ENCODE data around the gene SLC6A18. TPM values are rescaled to one million over a fixed set of nuclear protein-coding genes. Genes with fewer than 3 reads are reported as not detected.
"Not testable (repeated sequence)": the region's sequence is repeated elsewhere in the genome, so short reads cannot be mapped to it uniquely, and the experiment has no call there.

The SLC6A18 gene
- total RNA-seq, 1 donor = not detected

DNA sequence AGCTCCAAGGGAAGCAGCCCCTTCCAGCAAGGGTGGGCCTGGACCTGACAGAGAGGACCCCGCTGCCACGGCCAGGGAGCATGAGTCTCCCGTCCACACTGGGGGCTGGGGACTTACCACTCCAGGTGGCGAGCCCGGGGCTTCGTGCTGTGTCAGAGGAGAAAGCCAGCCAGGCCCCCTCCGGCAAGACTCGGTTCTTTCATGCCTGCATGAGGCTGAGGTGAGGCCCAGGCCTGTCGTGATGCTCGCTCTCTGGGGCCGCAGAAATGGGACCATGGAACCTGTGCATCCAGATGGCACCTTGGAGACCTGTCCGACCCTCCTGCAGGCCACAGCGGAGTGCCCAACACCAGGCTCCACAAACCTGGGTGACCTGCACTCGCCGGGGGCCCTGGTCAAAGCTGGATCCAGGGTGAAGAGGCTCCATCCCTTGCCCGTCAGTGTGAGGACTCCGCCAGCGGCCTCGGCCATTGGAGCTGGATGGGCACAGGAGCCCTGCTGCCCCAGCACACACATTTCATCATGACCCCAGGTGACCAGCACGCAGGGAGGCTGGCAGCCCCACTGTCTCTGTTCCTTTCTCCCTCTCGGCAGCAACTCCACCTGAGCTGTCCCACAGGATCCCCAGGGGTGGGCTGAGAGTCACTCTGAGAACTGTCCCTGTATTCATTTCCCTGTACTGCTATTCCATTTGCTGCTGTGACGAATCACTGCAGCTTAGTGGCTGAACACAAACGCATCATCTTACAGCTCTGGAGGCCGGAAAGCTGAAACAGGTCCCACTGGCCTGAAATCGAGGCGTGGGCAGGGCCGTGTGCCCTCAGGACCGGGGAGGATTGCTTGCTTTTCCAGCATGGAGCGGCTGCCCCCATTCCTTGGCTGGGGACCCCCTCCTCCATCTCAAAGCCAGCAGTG, 24.4 kb downstream of the SLC6A18 start:
- no peak for DNase-seq (ENCODE audit: low read depth in 2 of 3, low spot score in 2 of 3)

DNA sequence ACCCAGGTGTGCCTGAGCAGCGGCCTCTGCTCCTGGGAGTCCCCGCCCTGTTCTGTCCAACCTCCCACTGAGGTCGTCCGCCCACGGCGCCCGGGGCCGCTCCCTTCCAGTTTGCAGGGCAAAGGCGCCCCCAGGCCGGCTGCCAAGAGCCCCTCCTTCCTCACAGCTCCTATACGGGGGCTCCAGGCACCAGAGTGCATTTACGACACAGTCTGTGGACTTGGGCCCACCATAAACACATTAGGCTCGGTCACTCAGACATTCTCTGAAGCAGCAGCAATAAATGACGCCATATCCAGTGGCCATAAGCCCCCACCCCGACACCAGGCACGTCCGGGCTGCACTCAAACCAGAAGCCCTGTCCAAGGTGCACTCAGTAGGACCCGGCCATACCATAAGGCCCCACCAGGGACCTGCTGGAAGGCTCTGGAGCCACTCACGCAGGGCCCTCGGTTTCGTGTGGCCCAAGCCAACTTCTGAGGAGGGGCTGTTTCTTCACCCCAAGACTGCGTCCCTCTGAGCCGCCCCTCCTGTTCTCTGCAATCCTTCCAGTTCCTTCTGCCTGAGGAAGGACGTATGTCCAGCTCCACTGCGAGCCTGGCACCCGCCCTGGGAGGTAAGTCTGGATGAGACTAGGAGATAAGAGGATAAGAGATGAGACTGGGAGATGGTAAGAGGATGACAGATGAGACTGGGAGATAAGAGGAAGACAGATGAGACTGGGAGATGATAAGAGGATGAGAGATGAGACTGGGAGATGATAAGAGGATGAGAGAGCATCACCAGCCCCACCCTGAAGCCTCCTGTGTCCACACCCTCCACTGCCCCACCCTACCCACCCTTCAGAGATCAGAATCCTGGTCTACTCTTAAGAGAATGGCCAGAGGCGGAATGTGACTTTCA, 26.7 kb downstream of the SLC6A18 start:
- DNase-seq (ENCODE audit: low read depth in 2 of 3, low spot score in 2 of 3) = no peak

- no peak for DNase-seq (ENCODE audit: low read depth in 2 of 3, low spot score in 2 of 3)
These were observed 27.5 kb downstream of the SLC6A18 start for GRCh38 chr5:1252681-1253080.

DNA sequence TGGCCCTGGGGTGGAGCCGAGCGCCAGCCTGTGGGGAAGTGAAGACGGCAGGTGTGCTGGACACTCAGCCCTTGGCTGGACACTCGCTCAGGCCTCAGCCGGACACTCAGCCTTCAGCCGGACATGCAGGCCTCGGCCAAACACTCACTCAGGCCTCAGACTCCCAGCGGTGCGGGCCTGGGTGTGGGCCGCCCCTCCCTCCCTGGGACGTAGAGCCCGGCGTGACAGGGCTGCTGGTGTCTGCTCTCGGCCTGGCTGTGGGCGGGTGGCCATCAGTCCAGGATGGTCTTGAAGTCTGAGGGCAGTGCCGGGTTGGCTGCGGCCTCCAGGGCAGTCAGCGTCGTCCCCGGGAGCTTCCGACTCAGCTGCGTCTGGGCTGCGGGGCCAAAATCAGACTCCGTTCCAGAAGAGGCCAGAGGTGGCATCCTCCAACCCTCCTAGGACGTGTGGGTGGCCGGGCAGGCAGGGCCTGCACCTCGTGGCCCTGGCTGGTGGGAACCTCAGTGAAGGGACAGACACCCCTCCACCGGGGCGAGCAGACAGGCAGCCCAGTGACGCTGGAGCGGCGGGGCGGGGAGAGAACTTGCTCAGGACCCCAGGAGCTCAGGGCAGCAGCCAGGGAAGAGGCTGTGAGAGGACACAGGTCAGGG, 28.4 kb downstream of the SLC6A18 start:
- DNase-seq (ENCODE audit: low read depth in 2 of 3, low spot score in 2 of 3) = no peak

DNA sequence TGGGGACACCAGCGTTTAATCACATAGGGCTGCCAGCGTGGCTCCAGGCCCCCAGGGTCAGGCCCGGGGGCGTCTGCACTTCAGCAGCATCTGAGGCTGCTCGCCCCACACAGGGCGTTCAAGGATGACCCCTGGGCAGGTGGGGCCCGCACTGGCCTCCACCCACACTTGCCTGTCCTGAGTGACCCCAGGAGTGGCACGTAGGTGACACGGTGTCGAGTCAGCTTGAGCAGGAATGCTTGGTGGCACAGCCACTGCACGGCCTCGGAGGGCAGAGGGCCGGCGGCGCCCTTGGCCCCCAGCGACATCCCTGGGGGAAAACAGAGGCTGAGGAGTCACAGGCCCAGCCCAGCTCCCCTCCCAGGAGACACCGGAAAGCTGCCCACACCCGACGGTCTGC, 29.0 kb downstream of the SLC6A18 start:
- DNase-seq (ENCODE audit: low read depth in 2 of 3, low spot score in 2 of 3) = no peak

DNA sequence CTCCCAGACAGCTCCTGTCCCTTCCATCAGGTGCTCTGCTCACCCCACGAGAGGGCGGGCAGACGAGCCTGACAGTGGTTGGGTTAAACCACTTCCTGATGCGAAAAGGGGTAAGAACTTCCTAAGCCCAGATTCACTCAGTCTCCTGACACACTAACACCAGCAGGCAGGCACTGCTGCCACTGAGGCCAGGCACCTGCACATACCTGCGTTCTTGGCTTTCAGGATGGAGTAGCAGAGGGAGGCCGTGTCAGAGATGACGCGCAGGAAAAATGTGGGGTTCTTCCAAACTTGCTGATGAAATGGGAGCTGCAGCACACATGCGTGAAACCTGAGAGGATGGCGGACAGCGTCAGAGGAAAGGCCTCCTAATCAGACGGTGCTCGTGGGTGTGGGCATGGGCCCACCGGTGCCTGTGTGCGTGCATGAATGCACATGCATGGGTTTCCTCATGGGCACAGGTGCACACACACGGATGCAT, 29.9 kb downstream of the SLC6A18 start:
- peak in 1 of 3 donors; percentile 18 for DNase-seq (ENCODE audit: low read depth in 2 of 3, low spot score in 2 of 3)

GRCh38 chr5:1256776-1257175, 31.6 kb downstream of the SLC6A18 start:
- DNase-seq (ENCODE audit: low read depth in 2 of 3, low spot score in 2 of 3) = no peak

GRCh38 chr5:1257363-1257762, 32.2 kb downstream of the SLC6A18 start:
- no peak for DNase-seq (ENCODE audit: low read depth in 2 of 3, low spot score in 2 of 3)

DNA sequence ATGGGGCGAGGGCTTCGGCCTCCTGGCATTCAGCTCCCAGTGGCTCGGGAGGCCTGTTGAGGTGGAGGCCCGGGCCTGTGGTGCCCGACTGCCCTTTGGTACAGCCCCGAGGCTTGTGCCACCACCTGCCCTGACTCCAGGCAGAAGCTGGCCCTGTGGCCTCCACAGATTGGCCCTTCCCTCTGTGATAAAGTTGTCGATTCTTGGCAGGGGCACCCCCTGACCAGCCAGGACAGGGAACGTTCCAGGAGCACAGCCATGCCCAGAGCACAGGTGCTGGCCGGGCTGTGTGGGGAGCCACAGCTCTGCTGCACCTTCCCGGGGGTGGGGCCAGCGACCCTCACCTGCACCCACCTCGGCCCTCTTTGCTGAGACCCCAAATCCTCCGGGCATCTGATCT, 32.7 kb downstream of the SLC6A18 start:
- DNase-seq (ENCODE audit: low read depth in 2 of 3, low spot score in 2 of 3) = no peak

DNA sequence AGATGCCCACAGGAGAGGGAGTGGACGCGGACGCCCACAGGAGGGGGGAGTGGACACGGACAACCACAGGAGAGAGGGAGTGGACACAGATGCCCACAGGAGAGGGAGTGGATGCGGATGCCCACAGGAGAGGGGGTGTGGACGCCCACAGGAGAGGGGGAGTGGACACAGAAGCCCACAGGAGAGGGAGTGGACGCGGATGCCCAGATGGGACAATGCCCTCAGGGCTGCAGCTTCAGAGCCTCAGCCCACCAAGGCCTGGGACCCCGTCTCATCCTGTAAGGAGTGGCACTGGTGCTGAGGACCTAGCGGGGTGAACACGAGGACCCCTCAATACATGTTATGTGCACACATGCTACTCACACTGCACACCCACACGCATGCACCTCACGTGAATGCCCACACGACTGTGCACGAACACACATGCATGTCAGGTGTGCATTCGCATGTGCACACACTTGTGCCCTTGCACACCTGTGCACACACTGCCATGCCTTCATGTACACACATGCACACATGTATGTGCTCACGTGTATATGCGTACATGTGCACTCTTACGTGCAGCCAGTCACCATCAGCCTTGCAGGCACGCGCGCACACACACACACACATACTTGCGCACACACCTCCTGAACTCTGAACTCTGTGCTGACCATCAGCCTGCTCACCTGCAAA, 34.8 kb downstream of the SLC6A18 start:
- no peak for DNase-seq (ENCODE audit: low read depth in 2 of 3, low spot score in 2 of 3)

DNA sequence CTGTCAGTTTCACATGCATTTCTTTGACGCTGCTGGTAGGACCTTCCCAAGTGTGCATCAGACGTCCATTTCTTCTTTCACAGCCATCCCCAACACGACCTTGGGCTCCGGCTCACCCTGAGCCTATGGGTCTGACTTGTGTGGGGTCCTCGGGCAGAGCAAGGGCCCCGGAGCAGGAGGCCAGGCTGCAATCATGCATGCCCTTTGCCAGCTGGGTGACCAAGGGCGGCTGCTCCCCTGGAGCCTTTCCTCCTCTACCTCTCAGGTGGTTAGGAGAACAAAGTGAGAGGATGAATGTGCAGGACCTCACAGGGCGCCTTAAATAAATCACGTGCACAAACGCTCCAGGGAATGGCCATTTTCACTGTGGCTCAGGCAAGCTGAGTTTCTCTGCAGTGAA, 36.5 kb downstream of the SLC6A18 start:
- DNase-seq (ENCODE audit: low read depth in 2 of 3, low spot score in 2 of 3) = no peak

DNA sequence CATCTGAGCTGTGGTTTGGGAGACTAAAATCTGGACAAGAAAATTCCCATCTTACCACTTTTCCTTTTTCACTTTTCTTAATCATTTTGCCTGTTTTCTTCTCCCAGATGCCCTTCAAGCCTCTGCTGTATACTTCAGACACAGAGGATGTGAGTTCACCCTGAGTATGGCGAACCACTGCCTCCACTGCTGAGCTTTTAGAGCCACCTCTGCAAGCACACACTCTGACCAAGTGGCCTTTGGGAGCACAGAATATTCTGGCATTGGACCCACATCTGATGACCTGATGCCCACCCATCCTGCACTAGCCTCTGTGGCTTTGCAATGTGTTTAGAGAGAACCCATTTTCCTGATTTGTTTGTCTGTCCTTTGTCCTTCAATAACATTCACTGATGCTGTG, 37.2 kb downstream of the SLC6A18 start:
- peak in 1 of 3 donors; percentile 10 for DNase-seq (ENCODE audit: low read depth in 2 of 3, low spot score in 2 of 3)

DNA sequence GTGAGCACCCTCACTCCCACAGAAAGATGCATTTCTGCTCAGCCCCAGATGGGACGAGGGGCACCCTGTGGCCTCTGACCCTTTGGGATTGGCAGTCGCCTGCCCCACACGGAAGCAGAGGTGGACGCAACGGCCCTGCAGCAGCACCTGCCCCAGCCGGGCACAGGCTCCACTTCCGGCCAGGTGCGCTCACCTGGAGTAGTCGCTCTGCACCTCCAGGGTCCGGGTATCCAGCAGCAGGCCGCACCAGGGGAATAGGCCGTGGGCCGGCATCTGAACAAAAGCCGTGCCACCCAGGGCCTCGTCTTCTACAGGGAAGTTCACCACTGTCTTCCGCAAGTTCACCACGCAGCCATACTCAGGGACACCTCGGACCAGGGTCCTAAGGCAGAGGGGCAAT, 39.0 kb downstream of the SLC6A18 start:
- DNase-seq (ENCODE audit: low read depth in 2 of 3, low spot score in 2 of 3) = no peak

DNA sequence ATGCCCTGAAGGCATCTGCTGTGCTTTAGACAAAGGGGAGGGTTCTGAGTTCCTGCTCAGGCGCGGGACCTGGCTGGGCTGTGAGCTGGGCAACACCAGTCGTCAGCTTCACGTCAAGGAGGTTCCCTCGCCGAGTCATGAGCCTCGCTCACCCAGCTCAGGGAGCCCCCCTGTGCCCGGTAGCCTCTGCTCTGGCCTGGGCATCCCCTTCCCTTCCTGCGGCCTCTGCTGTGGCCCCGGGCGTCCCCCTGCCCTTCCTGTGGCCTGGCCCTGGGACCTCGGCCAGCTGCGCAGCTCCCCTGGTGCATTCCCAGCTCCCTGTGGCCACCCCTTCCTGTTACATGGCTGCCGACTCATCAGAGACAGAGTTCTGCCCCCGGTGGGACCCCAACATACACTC, 39.8 kb downstream of the SLC6A18 start:
- DNase-seq (ENCODE audit: low read depth in 2 of 3, low spot score in 2 of 3) = no peak

- DNase-seq (ENCODE audit: low read depth in 2 of 3, low spot score in 2 of 3) = no peak
These were observed 40.6 kb downstream of the SLC6A18 start for GRCh38 chr5:1265461-1266455.

DNA sequence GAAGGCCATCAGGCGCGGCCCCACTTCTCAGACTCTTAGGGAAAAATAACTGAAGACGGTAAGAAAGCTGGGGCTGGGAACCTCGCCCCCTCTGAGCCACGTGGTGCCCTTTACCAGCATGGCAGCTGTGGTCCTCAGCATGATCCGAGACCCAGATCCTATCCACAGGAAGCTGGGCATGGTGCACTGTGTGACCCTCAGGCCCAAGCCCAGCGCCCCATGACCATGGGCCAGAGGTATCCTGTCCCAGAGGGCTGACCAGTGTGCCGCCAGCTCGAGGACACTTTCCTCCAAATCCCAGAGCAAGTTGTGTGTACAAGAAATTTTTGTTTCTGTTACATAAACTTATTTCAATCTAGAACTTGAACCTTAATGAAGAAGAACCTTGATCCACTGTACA, 41.6 kb downstream of the SLC6A18 start:
- no peak for DNase-seq (ENCODE audit: low read depth in 2 of 3, low spot score in 2 of 3)

- DNase-seq (ENCODE audit: low read depth in 2 of 3, low spot score in 2 of 3) = not testable (repeated sequence)
These were observed 42.3 kb downstream of the SLC6A18 start for GRCh38 chr5:1267464-1267863.

- no peak for DNase-seq (ENCODE audit: low read depth in 2 of 3, low spot score in 2 of 3)
These were observed 42.9 kb downstream of the SLC6A18 start for GRCh38 chr5:1268056-1268455.

- DNase-seq (ENCODE audit: low read depth in 2 of 3, low spot score in 2 of 3) = no peak
These were observed 43.5 kb downstream of the SLC6A18 start for GRCh38 chr5:1268666-1269065.

Data from hematopoietic multipotent progenitor cell (in vitro differentiated cells).